Thymus (tissue), 11 donors: ENCODE results near the gene STX7. TPM values are rescaled to one million over a fixed set of nuclear protein-coding genes. Genes with fewer than 3 reads are reported as not detected.

Experiments used
- DNase-seq, 9 donors: peaks; one replicate each; pipeline ENCODE4 v3.0.0-alpha.2; 2013; ENCODE audit warnings: low spot score in 9 of 9, low read depth in 6 of 9, missing footprints in 1 of 9
- H3K27ac ChIP-seq, 2 donors: one replicate each; pipeline ENCODE4 v1.5.1; 2013; ENCODE audit warnings: control low read depth in 1 of 2, low read depth in 1 of 2, low read length in 1 of 2, mild to moderate bottlenecking in 1 of 2, moderate library complexity in 1 of 2
- H3K27me3 ChIP-seq, 2 donors: one replicate each; pipeline ENCODE4 v1.5.1; 2013; ENCODE audit warnings: low read length in 1 of 2; ENCODE audit not compliant: control insufficient read depth in 2 of 2, insufficient read depth in 1 of 2
- H3K36me3 ChIP-seq, 2 donors: one replicate each; pipeline ENCODE4 v1.5.1; 2013; ENCODE audit warnings: low read length in 1 of 2, mild to moderate bottlenecking in 1 of 2, moderate library complexity in 1 of 2; ENCODE audit not compliant: control insufficient read depth in 2 of 2, insufficient read depth in 2 of 2
- H3K4me1 ChIP-seq, 2 donors: one replicate each; pipeline ENCODE4 v1.5.1; 2013; ENCODE audit warnings: low read length in 2 of 2; ENCODE audit not compliant: control insufficient read depth in 2 of 2, insufficient read depth in 2 of 2
- H3K4me3 ChIP-seq, 2 donors: one replicate each; pipeline ENCODE4 v1.5.1; 2013; ENCODE audit warnings: low read length in 2 of 2, control low read depth in 1 of 2, mild to moderate bottlenecking in 1 of 2
- H3K9me3 ChIP-seq, 2 donors: one replicate each; pipeline ENCODE4 v1.5.1; 2013; ENCODE audit warnings: low read length in 1 of 2, mild to moderate bottlenecking in 1 of 2; ENCODE audit not compliant: control insufficient read depth in 2 of 2, insufficient read depth in 1 of 2
- whole genome bisulfite sequencing: extraction: QIAGEN DNeasy Blood & Tissue Kit; methylation state at CpG from one replicate; pipeline ENCODE4 v1.1.7; 2013; 5-methylcytosine and 5-hydroxymethylcytosine counted together
- polyA plus RNA-seq: library from polyadenylated mRNA; stranded (reverse); fragments of 200-250 nt; gene quantifications from one replicate; pipeline ENCODE4 v1.2.3, GENCODE V29; 2013
- total RNA-seq: library from RNA; stranded (reverse); fragments of 120-200 nt; gene quantifications from one replicate; pipeline ENCODE4 v1.2.4, GENCODE V29; 2013
- donor health status: healthy.

STX7 gene
- total and polyA plus RNA-seq, 2 donors = 13.3 to 20.3 TPM

- Histone ChIP-seq H3K4me3 (no peak overlapping the region), H3K27me3 (no peaks in the 10 kb centered on the region), H3K27ac (no peak overlapping the region), H3K36me3 (no peaks in the 10 kb centered on the region), H3K9me3 (no peaks in the 10 kb centered on the region), H3K4me1 (no peaks in the 10 kb centered on the region)
- no peak for DNase-seq
- 84% methylated on average over 5 of the region's 5 CpGs for WGBS
Measured at GRCh38 chr6:132414761-132415160, 98.2 kb downstream of the STX7 start.

GRCh38 chr6:132414322-132414721, 98.6 kb downstream of the STX7 start:
- Histone ChIP-seq H3K4me3 (no peak overlapping the region), H3K27me3 (no peaks in the 10 kb centered on the region), H3K27ac (no peak overlapping the region), H3K9me3 (no peaks in the 10 kb centered on the region), H3K36me3 (no peaks in the 10 kb centered on the region), H3K4me1 (no peaks in the 10 kb centered on the region)
- no peak for DNase-seq
- WGBS = 87% methylated on average over 6 of the region's 6 CpGs

- no peak overlapping the region for H3K4me3 ChIP-seq
- H3K27me3 ChIP-seq = no peaks in the 10 kb centered on the region
- no peaks in the 10 kb centered on the region for H3K9me3 ChIP-seq
- no peak for DNase-seq
- H3K27ac ChIP-seq = no peak overlapping the region
- H3K4me1 ChIP-seq = no peaks in the 10 kb centered on the region
- H3K36me3 ChIP-seq = no peaks in the 10 kb centered on the region
- 92% methylated on average over 1 of the region's 1 CpG for WGBS
Measured at GRCh38 chr6:132413499-132413802, 99.5 kb downstream of the STX7 start.

DNA sequence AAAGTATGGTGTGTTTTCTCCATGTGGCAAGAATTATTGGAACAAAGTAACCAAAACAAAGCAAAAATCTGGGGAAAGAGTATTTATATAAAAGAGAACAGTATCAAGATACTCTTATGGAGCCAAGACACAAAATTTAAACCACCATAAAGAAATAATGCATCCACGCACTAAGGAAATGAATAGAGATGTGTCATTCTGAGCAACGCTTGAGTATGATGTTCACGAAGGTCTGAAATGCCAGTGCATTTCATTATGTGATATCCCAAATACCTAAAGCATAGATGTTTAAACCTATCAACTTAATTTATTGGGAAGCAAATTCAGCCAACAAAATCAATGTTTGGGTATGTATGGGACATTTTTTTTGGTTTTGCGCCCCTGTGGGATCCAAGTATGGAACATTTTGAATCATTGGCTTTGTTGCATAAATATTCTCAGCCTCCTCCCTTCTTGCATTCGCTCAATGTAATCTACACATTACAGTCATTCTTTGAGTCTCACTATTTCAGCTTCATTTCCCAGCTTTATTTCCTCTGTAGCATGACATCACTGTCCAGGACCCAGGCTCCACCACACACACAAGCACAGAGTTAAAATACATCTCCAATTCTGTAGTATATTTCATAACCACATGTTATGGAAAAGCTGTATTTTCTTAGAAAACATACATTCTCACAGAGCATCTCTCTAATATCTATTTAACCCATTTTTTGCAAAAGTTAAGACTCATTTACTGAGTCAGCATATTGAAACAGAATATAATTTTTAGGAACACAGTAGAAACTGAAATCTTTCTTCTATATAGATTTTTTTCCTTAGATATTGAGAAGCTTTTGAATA, 100.0 kb downstream of the STX7 start:
- Histone ChIP-seq H3K4me1 (no peaks in the 10 kb centered on the region), H3K4me3 (no peak overlapping the region), H3K27me3 (no peaks in the 10 kb centered on the region), H3K9me3 (no peaks in the 10 kb centered on the region), H3K27ac (no peak overlapping the region), H3K36me3 (no peaks in the 10 kb centered on the region)
- 94% methylated on average over 5 of the region's 5 CpGs for WGBS
- DNase-seq = no peak

DNA sequence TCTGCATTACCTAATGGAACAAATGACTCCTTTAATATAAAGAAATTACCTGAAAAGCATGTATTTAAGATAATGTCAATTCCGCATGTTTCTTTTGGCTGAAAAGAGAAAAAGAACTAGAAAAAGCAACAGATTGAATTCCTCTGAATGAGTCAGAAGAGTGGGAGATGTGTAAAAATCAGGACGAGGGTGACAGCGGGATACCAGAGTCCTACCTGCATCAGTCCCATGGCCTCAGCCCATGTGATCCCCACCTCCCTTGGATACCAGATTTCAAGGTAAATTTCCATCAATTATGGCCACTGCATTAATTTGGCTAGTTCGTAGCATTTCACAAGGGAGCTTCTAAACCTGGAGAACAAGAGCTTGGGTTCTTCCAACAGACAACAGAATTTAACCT, 101.6 kb downstream of the STX7 start:
- 93% methylated on average over 4 of the region's 4 CpGs for WGBS
- Histone ChIP-seq H3K9me3 (no peaks in the 10 kb centered on the region), H3K4me1 (no peaks in the 10 kb centered on the region), H3K36me3 (no peaks in the 10 kb centered on the region), H3K27me3 (no peaks in the 10 kb centered on the region), H3K27ac (no peak overlapping the region), H3K4me3 (no peak overlapping the region)
- no peak for DNase-seq

- Histone ChIP-seq H3K4me3 (no peak overlapping the region), H3K27ac (no peak overlapping the region), H3K4me1 (no peaks in the 10 kb centered on the region), H3K36me3 (no peaks in the 10 kb centered on the region), H3K27me3 (no peaks in the 10 kb centered on the region), H3K9me3 (no peaks in the 10 kb centered on the region)
- WGBS = 66% methylated on average over 3 of the region's 3 CpGs
- DNase-seq = no peak
Measured at GRCh38 chr6:132410830-132411229, 102.1 kb downstream of the STX7 start.

DNA sequence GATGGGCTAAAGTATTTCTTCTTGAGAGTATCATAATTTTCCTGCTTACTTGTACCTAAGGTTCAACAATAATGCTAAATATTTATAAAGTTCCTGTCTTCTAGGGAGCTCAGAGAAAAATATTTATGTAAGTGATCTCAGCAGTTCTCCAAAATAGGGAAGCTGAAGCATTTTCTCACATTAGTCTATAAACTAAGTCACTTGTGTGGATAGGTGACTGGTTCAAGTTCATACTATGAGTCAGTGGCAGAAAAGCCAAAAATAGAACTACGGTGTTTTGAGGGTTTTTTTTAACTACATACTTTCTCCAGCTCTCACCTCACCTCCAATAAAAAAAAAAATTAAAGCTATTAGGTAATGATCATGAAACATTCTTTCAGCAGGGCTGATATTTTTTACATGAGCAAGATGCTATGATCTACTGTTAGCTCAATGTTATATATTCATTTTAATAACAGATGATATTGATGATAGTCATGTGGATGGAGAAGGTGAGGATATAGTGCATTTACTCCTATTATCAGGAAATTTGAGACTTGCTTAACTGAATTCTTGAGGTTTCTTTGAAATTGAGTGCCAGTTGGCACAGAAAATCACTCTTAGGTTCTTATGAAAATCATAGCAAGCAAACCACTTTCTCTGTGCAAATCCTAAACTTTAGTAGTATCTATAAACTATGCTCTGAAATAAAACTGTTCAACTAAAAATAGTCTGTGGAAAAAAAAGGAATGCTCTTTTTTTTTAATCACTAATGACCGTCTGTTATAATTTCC, 107.6 kb downstream of the STX7 start:
- H3K9me3 ChIP-seq = no peaks in the 10 kb centered on the region
- no peak overlapping the region for H3K4me3 ChIP-seq
- peaks cover 28 to 37% of the 10 kb centered on the region in 2 donors for H3K27me3 ChIP-seq
- WGBS = 70% methylated on average over 2 of the region's 2 CpGs
- no peak for DNase-seq
- peaks cover 0 to 3% of the 10 kb centered on the region in 2 donors for H3K4me1 ChIP-seq
- no peaks in the 10 kb centered on the region for H3K36me3 ChIP-seq
- no peak overlapping the region for H3K27ac ChIP-seq

DNA sequence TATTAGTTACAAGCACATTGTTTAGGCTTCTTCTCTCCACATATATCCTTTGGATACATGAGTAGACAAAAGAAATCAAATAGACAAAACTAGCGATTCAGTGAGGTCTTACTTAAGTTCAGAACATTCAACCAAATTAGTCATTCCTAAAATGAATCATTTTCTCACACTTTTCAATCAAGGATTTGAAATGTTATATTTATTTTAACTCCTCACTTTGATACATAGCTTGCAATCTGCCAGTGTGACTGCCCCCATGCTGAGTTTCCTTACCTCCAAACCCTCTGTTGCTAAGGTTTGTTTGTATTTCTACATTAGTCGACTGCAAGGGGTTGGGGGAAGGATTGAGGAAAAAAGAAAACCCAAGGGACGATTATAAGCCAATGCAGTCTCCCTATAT, 108.2 kb downstream of the STX7 start:
- H3K36me3 ChIP-seq = no peaks in the 10 kb centered on the region
- peaks cover 34 to 43% of the 10 kb centered on the region in 2 donors for H3K27me3 ChIP-seq
- no peak overlapping the region for H3K27ac ChIP-seq
- peaks cover 0 to 3% of the 10 kb centered on the region in 2 donors for H3K4me1 ChIP-seq
- no peaks in the 10 kb centered on the region for H3K9me3 ChIP-seq
- DNase-seq = no peak
- no peak overlapping the region for H3K4me3 ChIP-seq
- WGBS = 54% methylated on average over 3 of the region's 3 CpGs

DNA sequence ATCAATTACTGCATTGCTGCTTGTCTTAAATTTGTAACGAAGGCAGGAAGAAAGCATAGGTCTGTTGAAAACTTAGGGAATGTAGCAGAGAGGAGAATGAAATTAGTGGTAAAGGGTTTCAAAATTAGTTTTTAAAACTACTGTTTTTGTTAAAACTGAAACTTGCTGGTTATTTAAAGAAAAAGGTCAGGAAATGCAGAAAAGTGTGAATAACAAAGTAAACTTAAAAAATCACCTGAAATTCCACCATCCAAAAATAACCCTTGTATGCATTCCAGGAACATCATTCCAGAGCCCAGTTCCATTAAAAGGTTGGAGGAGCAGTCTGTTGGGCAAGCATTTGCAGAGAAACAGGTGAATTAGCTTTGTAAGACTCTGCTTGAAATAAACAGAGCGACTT, 108.6 kb downstream of the STX7 start:
- H3K4me3 ChIP-seq = no peak overlapping the region
- no peak overlapping the region for H3K27ac ChIP-seq
- H3K27me3 ChIP-seq = peaks cover 34 to 47% of the 10 kb centered on the region in 2 donors
- no peak for DNase-seq
- WGBS = 89% methylated on average over 2 of the region's 2 CpGs
- H3K36me3 ChIP-seq = no peaks in the 10 kb centered on the region
- H3K4me1 ChIP-seq = peaks cover 0 to 3% of the 10 kb centered on the region in 2 donors
- no peaks in the 10 kb centered on the region for H3K9me3 ChIP-seq
